Neural cell (in vitro differentiated cells): ENCODE results near the gene UBAP1L. TPM values are rescaled to one million over a fixed set of nuclear protein-coding genes. Genes with fewer than 3 reads are reported as not detected.

Experiments
- H2AFZ ChIP-seq: fragments of 200-600, 300-800 bp; sonication (generic), shearing (Covaris generic); 2 replicates; pipeline ENCODE4 v1.6.0; 2014; ENCODE audit warnings: low read depth, mild to moderate bottlenecking, antibody characterized with exemption, low read length, moderate library complexity
- H3F3A ChIP-seq: fragments of 200-600 bp; shearing (Covaris generic); 2 replicates; pipeline ENCODE4 v1.6.1; 2016; ENCODE audit warnings: mild to moderate bottlenecking, moderate library complexity, mixed read lengths, antibody characterized with exemption, low read length; ENCODE audit not compliant: insufficient read depth, poor library complexity, severe bottlenecking
- H3K27ac ChIP-seq: fragments of 200-600, 300-800 bp; sonication (generic), shearing (Covaris generic); 2 replicates; pipeline ENCODE4 v1.5.1; 2014; ENCODE audit warnings: mild to moderate bottlenecking, low read length, moderate library complexity
- H3K27me3 ChIP-seq: fragments of 300-800, 200-600 bp; sonication (generic), shearing (Covaris generic); 2 replicates; pipeline ENCODE4 v1.6.0; 2014; ENCODE audit warnings: mild to moderate bottlenecking, low read depth, low read length, moderate library complexity; ENCODE audit not compliant: insufficient read depth
- H3K36me3 ChIP-seq: fragments of 300-800, 200-600 bp; sonication (generic), shearing (Covaris generic); 2 replicates; pipeline ENCODE4 v1.5.1; 2014; ENCODE audit warnings: mild to moderate bottlenecking, antibody characterized with exemption, low read length, moderate library complexity; ENCODE audit not compliant: insufficient read depth
- H3K4me2 ChIP-seq: fragments of 300-800, 200-600 bp; sonication (generic), shearing (Covaris generic); 2 replicates; pipeline ENCODE4 v1.6.0; 2014; ENCODE audit warnings: mild to moderate bottlenecking, low read length
- H3K4me3 ChIP-seq: fragments of 300-800, 200-600 bp; sonication (generic), shearing (Covaris generic); 2 replicates; pipeline ENCODE4 v1.5.1; 2014; ENCODE audit warnings: mild to moderate bottlenecking, low read length, moderate library complexity
- H3K79me2 ChIP-seq: fragments of 200-600 bp; shearing (Covaris generic); replicated peaks from 2 replicates; pipeline ENCODE4 v1.6.0; 2014; ENCODE audit warnings: mild to moderate bottlenecking, low read length, moderate library complexity; ENCODE audit not compliant: insufficient read depth
- H3K9ac ChIP-seq: fragments of 300-800, 200-600 bp; sonication (generic), shearing (Covaris generic); 2 replicates; pipeline ENCODE4 v1.6.1; 2016; ENCODE audit warnings: mild to moderate bottlenecking, low read length, mixed read lengths
- H3K9me2 ChIP-seq: fragments of 200-600 bp; shearing (Covaris generic); 2 replicates; pipeline ENCODE4 v1.6.1; 2016; ENCODE audit warnings: mild to moderate bottlenecking, low read length, mixed read lengths; ENCODE audit not compliant: insufficient read depth
- H3K9me3 ChIP-seq: fragments of 200-600, 300-800 bp; sonication (generic), shearing (Covaris generic); 2 replicates; pipeline ENCODE4 v1.6.1; 2016; ENCODE audit warnings: mild to moderate bottlenecking, mixed run types, low read length, moderate library complexity, mixed read lengths
- H4K20me1 ChIP-seq: fragments of 200-600 bp; shearing (Covaris generic); 2 replicates; pipeline ENCODE4 v1.6.1; 2016; ENCODE audit warnings: mild to moderate bottlenecking, mixed run types; ENCODE audit not compliant: insufficient read depth
- EP300 ChIP-seq: fragments of 450-650 bp; conservative IDR thresholded peaks from 2 replicates; pipeline ENCODE4 v1.6.1; 2014; ENCODE audit warnings: antibody characterized with exemption, mild to moderate bottlenecking, moderate library complexity; ENCODE audit not compliant: poor library complexity, severe bottlenecking
- EZH2 ChIP-seq: fragments of 200-600, 300-800 bp; shearing (Covaris generic), sonication (generic); IDR thresholded peaks from 2 replicates; pipeline ENCODE4 v1.6.1; 2014; ENCODE audit warnings: antibody characterized with exemption, low read length, borderline replicate concordance, mild to moderate bottlenecking; ENCODE audit not compliant: insufficient read depth, poor library complexity, severe bottlenecking
- MXI1 ChIP-seq: fragments of 450-650 bp; conservative IDR thresholded peaks from 2 replicates; pipeline ENCODE4 v1.6.1; 2014; ENCODE audit warnings: antibody characterized with exemption, mild to moderate bottlenecking; ENCODE audit not compliant: poor library complexity, severe bottlenecking
- POLR2AphosphoS5 ChIP-seq: IDR thresholded peaks from 2 replicates; pipeline ENCODE4 v1.6.1; 2012
- RAD21 ChIP-seq: fragments of 450-650 bp; conservative IDR thresholded peaks from 2 replicates; pipeline ENCODE4 v1.6.1; 2014; ENCODE audit warnings: antibody characterized with exemption, mild to moderate bottlenecking, moderate library complexity
- SMC3 ChIP-seq: fragments of 450-650 bp; conservative IDR thresholded peaks from 2 replicates; pipeline ENCODE4 v1.6.1; 2014; ENCODE audit warnings: antibody characterized with exemption, mild to moderate bottlenecking, moderate library complexity; ENCODE audit not compliant: poor library complexity
- TAF1 ChIP-seq: IDR thresholded peaks from 2 replicates; pipeline ENCODE4 v1.6.1; 2012; ENCODE audit warnings: low read depth
- polyA plus RNA-seq: library from polyadenylated mRNA; depleted of rRNA; stranded (reverse); fragments of >200 nt; gene quantifications from 2 replicates; pipeline ENCODE4 v1.2.3, GENCODE V29; 2014
- TF ChIP-seq, protein P1 (sequence below): fragments of 450-650 bp; IDR thresholded peaks from 2 replicates; pipeline ENCODE4 v1.5.1; 2014; ENCODE audit warnings: antibody characterized with exemption, mild to moderate bottlenecking, moderate library complexity; ENCODE audit not compliant: poor library complexity, severe bottlenecking
- TF ChIP-seq, protein P2 (sequence below): IDR thresholded peaks from 2 replicates; pipeline ENCODE4 v1.6.1; 2012; ENCODE audit warnings: borderline replicate concordance

Gene UBAP1L
- polyA plus RNA-seq, 1 donor from 2014 or later, result 10.3 TPM

DNA sequence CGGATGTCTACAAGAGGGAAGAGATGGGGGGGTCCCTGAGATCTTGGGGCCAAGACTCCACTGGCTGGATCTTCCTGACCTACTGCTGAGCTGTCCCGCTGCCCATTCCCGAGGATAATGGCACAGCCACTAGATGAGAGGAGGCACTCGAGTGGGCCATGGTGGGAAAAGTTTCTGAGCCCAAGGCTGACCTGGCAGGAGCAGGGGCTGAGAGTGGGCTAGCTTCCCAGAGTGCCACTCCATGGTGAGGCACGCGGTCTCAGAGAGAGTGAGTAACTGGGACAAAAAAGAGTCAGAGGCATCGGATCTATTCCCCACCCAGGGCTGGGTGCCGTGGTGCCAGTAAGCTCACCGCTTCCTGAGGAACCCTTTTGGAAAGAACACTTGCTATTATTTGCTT is 58.9 kb downstream of the UBAP1L start:
- H3K27me3 ChIP-seq, result no peaks in the 10 kb centered on the region

DNA sequence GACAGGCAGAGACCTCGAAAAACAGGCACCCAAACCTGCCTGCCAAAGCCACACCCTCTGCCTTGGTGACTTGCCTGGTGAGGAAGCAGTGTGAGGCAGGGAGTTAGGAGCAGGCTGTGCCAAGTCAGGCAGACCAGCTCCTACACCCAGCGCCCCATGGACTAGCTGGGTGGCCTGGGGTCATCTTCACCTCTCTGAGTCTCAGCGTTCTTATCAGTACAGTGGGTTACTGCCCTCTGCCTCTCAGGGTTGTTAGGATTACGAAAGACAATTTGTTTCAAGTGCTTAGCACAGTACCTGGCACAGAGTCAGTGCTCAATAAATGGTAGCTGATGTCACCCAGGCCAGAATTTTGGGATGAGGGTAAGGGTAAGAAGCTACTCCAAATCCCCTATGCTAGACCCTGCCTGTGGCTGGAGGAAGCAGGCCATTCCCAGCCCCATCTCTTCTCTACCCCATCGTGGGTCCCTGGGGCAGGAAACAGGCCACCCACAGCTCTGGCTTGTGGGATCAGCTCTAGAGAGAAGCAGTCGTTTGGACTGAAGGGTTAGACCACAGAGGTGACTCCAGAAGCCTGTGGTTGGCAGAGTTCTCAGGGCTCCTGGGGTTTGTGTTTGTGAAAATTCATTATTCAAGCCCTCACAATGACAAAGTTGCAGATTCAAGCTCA is 59.7 kb downstream of the UBAP1L start:
- Histone ChIP-seq H3K36me3 (no peaks in the 10 kb centered on the region), H3K4me3 (no peak overlapping the region), H2AFZ (no peak overlapping the region), H3K27me3 (no peaks in the 10 kb centered on the region), H3K9me2 (no peaks in the 10 kb centered on the region), H3K9ac (no peak overlapping the region), H3F3A (no peaks in the 10 kb centered on the region), H3K9me3 (no peaks in the 10 kb centered on the region), H3K27ac (no peak overlapping the region), H3K79me2 (no peaks in the 10 kb centered on the region), H3K4me2 (no peak overlapping the region), H4K20me1 (no peaks in the 10 kb centered on the region)
- TF ChIP-seq, protein P1, sequence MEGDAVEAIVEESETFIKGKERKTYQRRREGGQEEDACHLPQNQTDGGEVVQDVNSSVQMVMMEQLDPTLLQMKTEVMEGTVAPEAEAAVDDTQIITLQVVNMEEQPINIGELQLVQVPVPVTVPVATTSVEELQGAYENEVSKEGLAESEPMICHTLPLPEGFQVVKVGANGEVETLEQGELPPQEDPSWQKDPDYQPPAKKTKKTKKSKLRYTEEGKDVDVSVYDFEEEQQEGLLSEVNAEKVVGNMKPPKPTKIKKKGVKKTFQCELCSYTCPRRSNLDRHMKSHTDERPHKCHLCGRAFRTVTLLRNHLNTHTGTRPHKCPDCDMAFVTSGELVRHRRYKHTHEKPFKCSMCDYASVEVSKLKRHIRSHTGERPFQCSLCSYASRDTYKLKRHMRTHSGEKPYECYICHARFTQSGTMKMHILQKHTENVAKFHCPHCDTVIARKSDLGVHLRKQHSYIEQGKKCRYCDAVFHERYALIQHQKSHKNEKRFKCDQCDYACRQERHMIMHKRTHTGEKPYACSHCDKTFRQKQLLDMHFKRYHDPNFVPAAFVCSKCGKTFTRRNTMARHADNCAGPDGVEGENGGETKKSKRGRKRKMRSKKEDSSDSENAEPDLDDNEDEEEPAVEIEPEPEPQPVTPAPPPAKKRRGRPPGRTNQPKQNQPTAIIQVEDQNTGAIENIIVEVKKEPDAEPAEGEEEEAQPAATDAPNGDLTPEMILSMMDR, result no peak
- TF ChIP-seq EZH2, result no peak
- TF ChIP-seq EP300, result no peak
- TF ChIP-seq SMC3, result no peak
- TF ChIP-seq MXI1, result no peak
- TF ChIP-seq TAF1, result no peak
- TF ChIP-seq POLR2AphosphoS5, result no peak
- TF ChIP-seq, protein P2, sequence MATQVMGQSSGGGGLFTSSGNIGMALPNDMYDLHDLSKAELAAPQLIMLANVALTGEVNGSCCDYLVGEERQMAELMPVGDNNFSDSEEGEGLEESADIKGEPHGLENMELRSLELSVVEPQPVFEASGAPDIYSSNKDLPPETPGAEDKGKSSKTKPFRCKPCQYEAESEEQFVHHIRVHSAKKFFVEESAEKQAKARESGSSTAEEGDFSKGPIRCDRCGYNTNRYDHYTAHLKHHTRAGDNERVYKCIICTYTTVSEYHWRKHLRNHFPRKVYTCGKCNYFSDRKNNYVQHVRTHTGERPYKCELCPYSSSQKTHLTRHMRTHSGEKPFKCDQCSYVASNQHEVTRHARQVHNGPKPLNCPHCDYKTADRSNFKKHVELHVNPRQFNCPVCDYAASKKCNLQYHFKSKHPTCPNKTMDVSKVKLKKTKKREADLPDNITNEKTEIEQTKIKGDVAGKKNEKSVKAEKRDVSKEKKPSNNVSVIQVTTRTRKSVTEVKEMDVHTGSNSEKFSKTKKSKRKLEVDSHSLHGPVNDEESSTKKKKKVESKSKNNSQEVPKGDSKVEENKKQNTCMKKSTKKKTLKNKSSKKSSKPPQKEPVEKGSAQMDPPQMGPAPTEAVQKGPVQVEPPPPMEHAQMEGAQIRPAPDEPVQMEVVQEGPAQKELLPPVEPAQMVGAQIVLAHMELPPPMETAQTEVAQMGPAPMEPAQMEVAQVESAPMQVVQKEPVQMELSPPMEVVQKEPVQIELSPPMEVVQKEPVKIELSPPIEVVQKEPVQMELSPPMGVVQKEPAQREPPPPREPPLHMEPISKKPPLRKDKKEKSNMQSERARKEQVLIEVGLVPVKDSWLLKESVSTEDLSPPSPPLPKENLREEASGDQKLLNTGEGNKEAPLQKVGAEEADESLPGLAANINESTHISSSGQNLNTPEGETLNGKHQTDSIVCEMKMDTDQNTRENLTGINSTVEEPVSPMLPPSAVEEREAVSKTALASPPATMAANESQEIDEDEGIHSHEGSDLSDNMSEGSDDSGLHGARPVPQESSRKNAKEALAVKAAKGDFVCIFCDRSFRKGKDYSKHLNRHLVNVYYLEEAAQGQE, result no peak

More for the DNA sequence above, 58.9 kb downstream of the UBAP1L start:
- H3K9me3 ChIP-seq, result no peaks in the 10 kb centered on the region
- no peak overlapping the region for H3K27ac ChIP-seq
- H3K36me3 ChIP-seq, result no peaks in the 10 kb centered on the region
- TF ChIP-seq, protein P2, result no peak
- TF ChIP-seq SMC3, result no peak
- TF ChIP-seq MXI1, result no peak
- no peak for TF ChIP-seq EP300
- TF ChIP-seq TAF1, result no peak
- no peak for TF ChIP-seq RAD21
- TF ChIP-seq, protein P1, result no peak
- TF ChIP-seq EZH2, result no peak
- no peak for TF ChIP-seq POLR2AphosphoS5
- H3K79me2 ChIP-seq, result no peaks in the 10 kb centered on the region
- H3K4me3 ChIP-seq, result no peak overlapping the region
- H3K9ac ChIP-seq, result no peak overlapping the region
- H3K9me2 ChIP-seq, result no peaks in the 10 kb centered on the region
- no peaks in the 10 kb centered on the region for H4K20me1 ChIP-seq
- H2AFZ ChIP-seq, result no peak overlapping the region
- H3K4me2 ChIP-seq, result no peak overlapping the region
- H3F3A ChIP-seq, result no peaks in the 10 kb centered on the region
